Body of pancreas (tissue), 4 donors: ENCODE results near the gene MORC2.

Experiments
- POLR2A ChIP-seq, 3 donors: fragments of 450-650 bp; IDR thresholded peaks; one replicate each; pipeline ENCODE4 v1.6.1; 2016; ENCODE audit warnings: antibody characterized with exemption in 3 of 3, mild to moderate bottlenecking in 2 of 3
- TF ChIP-seq, protein P1 (sequence below), 7 experiments: fragments of 450-650 bp in 4 of 7; fragments of 200-600 bp in 3 of 7; sonication (generic) in 3 of 7; IDR thresholded peaks; one replicate each; pipeline ENCODE4 v1.5.1; 2016 to 2019; ENCODE audit warnings: antibody characterized with exemption in 7 of 7

DNA sequence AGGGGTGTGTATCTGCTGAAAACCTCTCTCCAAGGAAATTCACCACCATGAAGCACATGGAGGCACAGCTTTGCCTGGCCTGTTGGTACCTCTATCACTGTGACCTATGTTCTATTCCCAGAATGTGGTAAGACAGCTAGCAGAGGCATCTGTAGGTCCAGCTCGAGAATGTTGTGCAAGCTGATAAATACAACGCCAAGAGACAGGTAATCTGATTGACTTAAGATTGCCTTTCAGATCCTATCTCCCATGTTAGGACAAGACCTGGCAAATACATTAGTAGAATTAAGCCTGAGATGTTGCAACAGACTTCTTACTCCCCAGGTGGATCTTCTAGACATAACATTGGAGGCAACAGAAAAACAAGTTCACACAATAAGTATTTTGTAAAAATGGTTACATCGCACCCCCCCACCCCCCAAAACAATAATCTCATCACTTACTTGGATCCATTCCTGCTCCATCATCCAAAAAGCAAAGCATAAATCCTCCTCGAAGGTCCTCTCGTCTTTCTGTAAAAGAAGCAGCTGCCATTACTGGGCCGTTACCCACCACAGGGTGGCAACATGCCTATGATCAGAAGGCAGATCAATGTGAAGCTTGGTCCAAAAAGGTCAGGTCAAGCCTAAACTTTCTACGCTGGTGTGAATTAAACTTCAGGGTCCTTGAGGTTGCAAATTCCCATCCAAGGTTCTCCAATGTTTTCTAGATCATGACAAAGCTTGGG is 18.5 kb downstream of the MORC2 start:
- TF ChIP-seq, protein P1, sequence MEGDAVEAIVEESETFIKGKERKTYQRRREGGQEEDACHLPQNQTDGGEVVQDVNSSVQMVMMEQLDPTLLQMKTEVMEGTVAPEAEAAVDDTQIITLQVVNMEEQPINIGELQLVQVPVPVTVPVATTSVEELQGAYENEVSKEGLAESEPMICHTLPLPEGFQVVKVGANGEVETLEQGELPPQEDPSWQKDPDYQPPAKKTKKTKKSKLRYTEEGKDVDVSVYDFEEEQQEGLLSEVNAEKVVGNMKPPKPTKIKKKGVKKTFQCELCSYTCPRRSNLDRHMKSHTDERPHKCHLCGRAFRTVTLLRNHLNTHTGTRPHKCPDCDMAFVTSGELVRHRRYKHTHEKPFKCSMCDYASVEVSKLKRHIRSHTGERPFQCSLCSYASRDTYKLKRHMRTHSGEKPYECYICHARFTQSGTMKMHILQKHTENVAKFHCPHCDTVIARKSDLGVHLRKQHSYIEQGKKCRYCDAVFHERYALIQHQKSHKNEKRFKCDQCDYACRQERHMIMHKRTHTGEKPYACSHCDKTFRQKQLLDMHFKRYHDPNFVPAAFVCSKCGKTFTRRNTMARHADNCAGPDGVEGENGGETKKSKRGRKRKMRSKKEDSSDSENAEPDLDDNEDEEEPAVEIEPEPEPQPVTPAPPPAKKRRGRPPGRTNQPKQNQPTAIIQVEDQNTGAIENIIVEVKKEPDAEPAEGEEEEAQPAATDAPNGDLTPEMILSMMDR (IDR thresholded peaks at IDR 0.05) = no peak
- TF ChIP-seq POLR2A (IDR thresholded peaks at IDR 0.05) = no peak
